ENCODE data around the gene ACSM4. TPM values are rescaled to one million over a fixed set of nuclear protein-coding genes. Genes with fewer than 3 reads are reported as not detected.

ACSM4 gene
- polyA plus RNA-seq, 1 donor (not counting 4 experiments of a cell fraction or from before 2014, with no cell fraction given): not detected

DNA sequence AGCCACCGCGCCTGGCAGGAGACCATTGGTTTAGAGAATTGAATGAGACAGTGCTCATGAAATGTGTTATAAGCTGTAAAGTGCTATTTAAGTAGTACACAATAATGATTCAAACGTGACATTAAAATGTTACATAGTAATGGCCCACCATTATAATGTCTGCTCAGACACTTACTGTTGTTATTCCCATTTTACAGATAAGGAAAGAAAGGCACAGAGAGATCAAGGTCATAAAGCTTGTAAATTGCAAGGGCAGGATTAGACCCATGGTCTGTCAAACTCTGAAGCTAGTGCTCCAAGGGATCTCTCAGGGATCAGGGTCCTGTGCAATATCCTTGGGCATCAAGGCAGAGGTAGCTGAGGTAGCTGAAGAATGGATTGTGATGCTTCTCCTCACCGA, 6.2 kb downstream of the ACSM4 start:
- Histone ChIP-seq H4K20me1 (ENCODE audit: control insufficient read depth, extremely low read depth, insufficient read depth, low read length) (no peaks in the 10 kb centered on the region), H3K9me1 (ENCODE audit: control insufficient read depth, extremely low read depth, insufficient read depth, low read length) (no peaks in the 10 kb centered on the region), H3K36me3 (ENCODE audit: control insufficient read depth in 2 of 2, extremely low read depth in 1 of 2, insufficient read depth in 2 of 2, low read length in 2 of 2) (no peaks in the 10 kb centered on the region), H3K27me3 (ENCODE audit: control insufficient read depth, extremely low read depth, insufficient read depth, low read length) (no peaks in the 10 kb centered on the region), H2AFZ (ENCODE audit: control insufficient read depth, low read length) (no peak overlapping the region), H3K79me2 (ENCODE audit: control insufficient read depth, insufficient read depth, low read length) (no peaks in the 10 kb centered on the region), H3K4me1 (ENCODE audit: control insufficient read depth, extremely low read depth, insufficient read depth, low read length) (no peaks in the 10 kb centered on the region), H3K9me3 (ENCODE audit: control insufficient read depth, low read depth, low read length) (no peaks in the 10 kb centered on the region), H3K9ac (ENCODE audit: control insufficient read depth, extremely low read depth, insufficient read depth, low read length) (no peak overlapping the region), H3K4me3 (ENCODE audit: control insufficient read depth in 2 of 3, extremely low read depth in 1 of 3, insufficient read depth in 2 of 3, low read depth in 1 of 3, low read length in 3 of 3) (no peak overlapping the region), H3K4me2 (ENCODE audit: control insufficient read depth, extremely low read depth, insufficient read depth, low read depth, low read length) (no peak overlapping the region), H3K27ac (ENCODE audit: control insufficient read depth, insufficient read depth, low read length) (no peak overlapping the region)
- no peak for FAIRE-seq
- dilution Hi-C loops (cut with MboI; ENCODE audit: extremely low pct_ligation_motif_present, low sequenced_read_pairs): no loop called here
- DNase-seq (ENCODE audit: low read depth, low spot score): no peak
- TF ChIP-seq, protein P1, sequence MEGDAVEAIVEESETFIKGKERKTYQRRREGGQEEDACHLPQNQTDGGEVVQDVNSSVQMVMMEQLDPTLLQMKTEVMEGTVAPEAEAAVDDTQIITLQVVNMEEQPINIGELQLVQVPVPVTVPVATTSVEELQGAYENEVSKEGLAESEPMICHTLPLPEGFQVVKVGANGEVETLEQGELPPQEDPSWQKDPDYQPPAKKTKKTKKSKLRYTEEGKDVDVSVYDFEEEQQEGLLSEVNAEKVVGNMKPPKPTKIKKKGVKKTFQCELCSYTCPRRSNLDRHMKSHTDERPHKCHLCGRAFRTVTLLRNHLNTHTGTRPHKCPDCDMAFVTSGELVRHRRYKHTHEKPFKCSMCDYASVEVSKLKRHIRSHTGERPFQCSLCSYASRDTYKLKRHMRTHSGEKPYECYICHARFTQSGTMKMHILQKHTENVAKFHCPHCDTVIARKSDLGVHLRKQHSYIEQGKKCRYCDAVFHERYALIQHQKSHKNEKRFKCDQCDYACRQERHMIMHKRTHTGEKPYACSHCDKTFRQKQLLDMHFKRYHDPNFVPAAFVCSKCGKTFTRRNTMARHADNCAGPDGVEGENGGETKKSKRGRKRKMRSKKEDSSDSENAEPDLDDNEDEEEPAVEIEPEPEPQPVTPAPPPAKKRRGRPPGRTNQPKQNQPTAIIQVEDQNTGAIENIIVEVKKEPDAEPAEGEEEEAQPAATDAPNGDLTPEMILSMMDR (optimal IDR thresholded peaks at IDR 0.05 in 1 of 3, IDR thresholded peaks at IDR 0.05 in 1 of 3, conservative IDR thresholded peaks at IDR 0.05 in 1 of 3; ENCODE audit: extremely low read depth in 1 of 3, insufficient read depth in 2 of 3, low read length in 3 of 3): no peak
- TF ChIP-seq EZH2 (IDR thresholded peaks at IDR 0.05; ENCODE audit: low read length): no peak

DNA sequence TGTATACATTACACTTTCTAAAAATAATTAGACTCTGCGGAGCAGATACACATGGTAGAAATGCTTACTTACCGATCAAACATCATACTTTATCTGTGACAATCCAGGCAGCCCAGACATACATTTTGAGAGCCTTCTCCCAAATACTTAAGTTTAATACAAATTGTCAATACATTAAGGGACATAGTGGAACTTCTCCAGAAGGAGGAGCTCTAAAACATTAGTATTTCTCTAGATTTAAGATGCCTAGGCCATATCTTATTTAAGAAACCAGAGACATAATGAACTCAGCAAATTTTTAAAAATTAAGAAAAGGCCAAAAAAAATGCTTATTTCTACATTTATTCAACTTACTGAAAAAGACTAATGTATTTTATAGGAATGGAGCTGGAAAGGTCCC, 16.1 kb downstream of the ACSM4 start:
- FAIRE-seq: no peak
- dilution Hi-C loops (cut with MboI; ENCODE audit: extremely low pct_ligation_motif_present, low sequenced_read_pairs): no loop called here
- H3K4me1 ChIP-seq (ENCODE audit: control insufficient read depth, extremely low read depth, insufficient read depth, low read length): no peaks in the 10 kb centered on the region
- H3K9me3 ChIP-seq (ENCODE audit: control insufficient read depth, low read depth, low read length): no peaks in the 10 kb centered on the region
- no peak overlapping the region for H2AFZ ChIP-seq (ENCODE audit: control insufficient read depth, low read length)
- H3K4me3 ChIP-seq (ENCODE audit: control insufficient read depth in 2 of 3, extremely low read depth in 1 of 3, insufficient read depth in 2 of 3, low read depth in 1 of 3, low read length in 3 of 3): no peak overlapping the region
- H3K36me3 ChIP-seq (ENCODE audit: control insufficient read depth in 2 of 2, extremely low read depth in 1 of 2, insufficient read depth in 2 of 2, low read length in 2 of 2): no peaks in the 10 kb centered on the region
- H3K27ac ChIP-seq (ENCODE audit: control insufficient read depth, insufficient read depth, low read length): no peak overlapping the region
- H3K27me3 ChIP-seq (ENCODE audit: control insufficient read depth, extremely low read depth, insufficient read depth, low read length): no peaks in the 10 kb centered on the region
- no peaks in the 10 kb centered on the region for H4K20me1 ChIP-seq (ENCODE audit: control insufficient read depth, extremely low read depth, insufficient read depth, low read length)
- no peak overlapping the region for H3K9ac ChIP-seq (ENCODE audit: control insufficient read depth, extremely low read depth, insufficient read depth, low read length)
- no peak for DNase-seq (ENCODE audit: low read depth, low spot score)
- no peaks in the 10 kb centered on the region for H3K9me1 ChIP-seq (ENCODE audit: control insufficient read depth, extremely low read depth, insufficient read depth, low read length)
- H3K79me2 ChIP-seq (ENCODE audit: control insufficient read depth, insufficient read depth, low read length): no peaks in the 10 kb centered on the region
- H3K4me2 ChIP-seq (ENCODE audit: control insufficient read depth, extremely low read depth, insufficient read depth, low read depth, low read length): no peak overlapping the region
- TF ChIP-seq EZH2 (IDR thresholded peaks at IDR 0.05; ENCODE audit: low read length): no peak
- TF ChIP-seq, protein P1 (optimal IDR thresholded peaks at IDR 0.05 in 1 of 3, IDR thresholded peaks at IDR 0.05 in 1 of 3, conservative IDR thresholded peaks at IDR 0.05 in 1 of 3; ENCODE audit: extremely low read depth in 1 of 3, insufficient read depth in 2 of 3, low read length in 3 of 3): no peak

All from keratinocyte (primary cell).